NCI-H345 treated with DMSO at 0.1 percent for 48 hours (cell line): ENCODE data around the gene PLG.
"Not testable (repeated sequence)": the region's sequence is repeated elsewhere in the genome, so short reads cannot be mapped to it uniquely, and the experiment has no call there.

Source experiments
- DNase-seq: peaks from one replicate; lab custom pipeline; 2025; ENCODE audit not compliant: unreplicated experiment; lab: John Stamatoyannopoulos, UW

The PLG gene

GRCh38 chr6:160774399-160774798 is 72.4 kb downstream of the PLG start:
- no peak for DNase-seq

GRCh38 chr6:160775792-160776580 is 73.9 kb downstream of the PLG start:
- no peak for DNase-seq

GRCh38 chr6:160779095-160779494 is 77.1 kb downstream of the PLG start:
- not testable (repeated sequence) for DNase-seq

GRCh38 chr6:160780656-160781055 is 78.6 kb downstream of the PLG start:
- not testable (repeated sequence) for DNase-seq

- no peak for DNase-seq
Measured at GRCh38 chr6:160781298-160781697, 79.3 kb downstream of the PLG start.

- DNase-seq, result no peak
Measured at GRCh38 chr6:160782228-160782627, 80.2 kb downstream of the PLG start.

- DNase-seq, result no peak
Measured at GRCh38 chr6:160783741-160784140, 81.7 kb downstream of the PLG start.

GRCh38 chr6:160788126-160788525 is 86.1 kb downstream of the PLG start:
- not testable (repeated sequence) for DNase-seq

- DNase-seq, result no peak
Measured at GRCh38 chr6:160788806-160789205, 86.8 kb downstream of the PLG start.

GRCh38 chr6:160789263-160790027 is 87.4 kb downstream of the PLG start:
- no peak for DNase-seq

GRCh38 chr6:160790028-160790792 is 88.2 kb downstream of the PLG start:
- DNase-seq, result no peak

- DNase-seq, result no peak
Measured at GRCh38 chr6:160791459-160791858, 89.4 kb downstream of the PLG start.

GRCh38 chr6:160791981-160792418 is 90.0 kb downstream of the PLG start:
- no peak for DNase-seq

GRCh38 chr6:160792708-160793107 is 90.7 kb downstream of the PLG start:
- DNase-seq, result no peak

- DNase-seq, result no peak
Measured at GRCh38 chr6:160793652-160794051, 91.6 kb downstream of the PLG start.

- no peak for DNase-seq
Measured at GRCh38 chr6:160795721-160796120, 93.7 kb downstream of the PLG start.

GRCh38 chr6:160798625-160799024 is 96.6 kb downstream of the PLG start:
- DNase-seq, result no peak

GRCh38 chr6:160799801-160800506 is 97.9 kb downstream of the PLG start:
- no peak for DNase-seq

GRCh38 chr6:160801418-160801817 is 99.4 kb downstream of the PLG start:
- no peak for DNase-seq

- not testable (repeated sequence) for DNase-seq
Measured at GRCh38 chr6:160802049-160802448, 100.0 kb downstream of the PLG start.
